MCF 10A (cell line): Measurements from ENCODE around the gene CABP2. TPM values are rescaled to one million over a fixed set of nuclear protein-coding genes. Genes with fewer than 3 reads are reported as not detected.
"Not testable (repeated sequence)": the region's sequence is repeated elsewhere in the genome, so short reads cannot be mapped to it uniquely, and the experiment has no call there.

Source experiments
- BruUV-seq: library from RNA; stranded (reverse); fragments of 400-500 nt; replicated peaks from 2 replicates; lab custom pipeline; 2021; lab: Mats Ljungman, UMichigan
- CTCF ChIA-PET: fragments of 300-600 bp; sonication (Branson Sonifier 250); formaldehyde crosslinking; extraction: SDS; loops from one replicate; lab custom pipeline; 2021; ENCODE audit warnings: antibody characterized with exemption, inconsistent platforms; lab: Yijun Ruan, JAX
- POLR2A ChIA-PET: fragments of 300-600, 350-650 bp; sonication (Branson Sonifier 250); formaldehyde crosslinking; extraction: SDS; loops from one replicate; lab custom pipeline; 2020; ENCODE audit warnings: antibody characterized with exemption, inconsistent platforms; lab: Yijun Ruan, JAX
- DNase-seq: peaks from one replicate; pipeline ENCODE4 v3.0.0-alpha.2; 2018; ENCODE audit not compliant: unreplicated experiment
- H3K27ac Mint-ChIP-seq: one replicate; pipeline ENCODE4 v1.8.0; 2022; ENCODE audit warnings: mild to moderate bottlenecking, low read depth, mixed read lengths; ENCODE audit not compliant: unreplicated experiment
- H3K27me3 Mint-ChIP-seq: one replicate; pipeline ENCODE4 v1.8.0; 2022; ENCODE audit warnings: mixed read lengths; ENCODE audit not compliant: insufficient read depth, unreplicated experiment
- H3K36me3 Mint-ChIP-seq: one replicate; pipeline ENCODE4 v1.8.0; 2022; ENCODE audit warnings: mild to moderate bottlenecking, moderate library complexity, mixed read lengths; ENCODE audit not compliant: insufficient read depth, unreplicated experiment
- H3K4me1 Mint-ChIP-seq: one replicate; pipeline ENCODE4 v1.8.0; 2022; ENCODE audit warnings: mixed read lengths; ENCODE audit not compliant: insufficient read depth, unreplicated experiment
- H3K4me3 Mint-ChIP-seq: one replicate; pipeline ENCODE4 v1.8.0; 2022; ENCODE audit warnings: mild to moderate bottlenecking, moderate library complexity, mixed read lengths; ENCODE audit not compliant: unreplicated experiment
- H3K9me3 Mint-ChIP-seq: one replicate; pipeline ENCODE4 v1.8.0; 2022; ENCODE audit warnings: mixed read lengths; ENCODE audit not compliant: unreplicated experiment
- intact Hi-C: fragments of 100-400 bp; cut with micrococcal nuclease; formaldehyde crosslinking; loops from 2 replicates; pipeline ENCODE4 v1.14.1; 2022
- total RNA-seq: library from RNA; stranded (reverse); gene quantifications from 2 replicates; pipeline ENCODE4 v1.2.3, GENCODE V29; 2022
- TF ChIP-seq, protein P1 (sequence below): fragments of 200-600 bp; IDR thresholded peaks from one replicate; pipeline ENCODE4 v1.8.0; 2022; ENCODE audit warnings: antibody characterized with exemption, mild to moderate bottlenecking; ENCODE audit not compliant: unreplicated experiment

CABP2 gene
- total RNA-seq, 1 experiment from 2014 or later, result not detected

DNA sequence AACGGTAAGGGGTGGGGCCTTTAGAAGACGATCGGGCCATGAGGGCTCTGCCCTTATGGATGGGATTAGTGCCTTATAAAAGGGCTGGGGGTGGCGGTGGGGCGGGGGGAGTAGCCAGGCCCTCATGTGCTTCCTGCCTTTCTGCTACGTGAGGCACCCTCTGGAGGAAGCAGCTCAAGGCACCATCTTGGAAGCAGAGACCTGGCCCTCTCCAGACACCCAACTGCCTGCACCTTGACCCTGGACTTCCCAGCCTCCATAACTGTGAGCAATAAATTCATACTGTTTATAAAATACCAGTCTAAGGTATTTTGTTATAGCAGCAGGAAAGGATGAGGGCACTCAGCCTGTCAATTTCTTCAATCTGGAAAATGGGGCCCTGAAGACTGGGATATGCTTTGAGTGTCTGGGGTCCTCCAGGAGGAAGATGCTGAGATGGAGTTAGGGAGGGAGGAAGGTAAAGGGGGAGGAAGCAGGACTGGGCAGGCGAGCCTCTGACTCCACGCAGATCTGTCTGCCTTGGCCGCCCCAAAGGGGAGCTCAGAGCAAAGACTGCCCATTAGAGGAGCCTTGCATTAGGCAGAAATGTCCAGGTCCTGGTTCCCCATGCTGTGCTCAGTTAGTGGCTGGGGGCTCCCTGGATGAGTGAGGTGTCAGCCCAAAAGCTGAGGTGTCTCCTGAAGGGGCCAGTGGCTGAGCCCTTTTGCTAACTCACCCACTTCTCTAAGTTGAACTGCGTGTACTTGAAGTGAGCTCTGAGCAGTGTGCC is 5.3 kb downstream of the CABP2 start:
- Mint-ChIP-seq H3K4me3 (no peak overlapping the region), H3K9me3 (no peaks in the 10 kb centered on the region), H3K36me3 (no peaks in the 10 kb centered on the region), H3K27me3 (peaks cover 12% of the 10 kb centered on the region), H3K27ac (no peak overlapping the region), H3K4me1 (no peaks in the 10 kb centered on the region)
- intact Hi-C loops, result no loop called here
- ChIA-PET POLR2A (no interaction called here), CTCF (interaction anchor here (0.7 kb wide), 2 partner anchors 57 to 74 kb away, joined by 3 read pairs; no protein-coding TSS in a partner anchor)
- BruUV-seq, result no TSS peak
- TF ChIP-seq, protein P1, sequence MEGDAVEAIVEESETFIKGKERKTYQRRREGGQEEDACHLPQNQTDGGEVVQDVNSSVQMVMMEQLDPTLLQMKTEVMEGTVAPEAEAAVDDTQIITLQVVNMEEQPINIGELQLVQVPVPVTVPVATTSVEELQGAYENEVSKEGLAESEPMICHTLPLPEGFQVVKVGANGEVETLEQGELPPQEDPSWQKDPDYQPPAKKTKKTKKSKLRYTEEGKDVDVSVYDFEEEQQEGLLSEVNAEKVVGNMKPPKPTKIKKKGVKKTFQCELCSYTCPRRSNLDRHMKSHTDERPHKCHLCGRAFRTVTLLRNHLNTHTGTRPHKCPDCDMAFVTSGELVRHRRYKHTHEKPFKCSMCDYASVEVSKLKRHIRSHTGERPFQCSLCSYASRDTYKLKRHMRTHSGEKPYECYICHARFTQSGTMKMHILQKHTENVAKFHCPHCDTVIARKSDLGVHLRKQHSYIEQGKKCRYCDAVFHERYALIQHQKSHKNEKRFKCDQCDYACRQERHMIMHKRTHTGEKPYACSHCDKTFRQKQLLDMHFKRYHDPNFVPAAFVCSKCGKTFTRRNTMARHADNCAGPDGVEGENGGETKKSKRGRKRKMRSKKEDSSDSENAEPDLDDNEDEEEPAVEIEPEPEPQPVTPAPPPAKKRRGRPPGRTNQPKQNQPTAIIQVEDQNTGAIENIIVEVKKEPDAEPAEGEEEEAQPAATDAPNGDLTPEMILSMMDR, result no peak
- DNase-seq, result no peak

DNA sequence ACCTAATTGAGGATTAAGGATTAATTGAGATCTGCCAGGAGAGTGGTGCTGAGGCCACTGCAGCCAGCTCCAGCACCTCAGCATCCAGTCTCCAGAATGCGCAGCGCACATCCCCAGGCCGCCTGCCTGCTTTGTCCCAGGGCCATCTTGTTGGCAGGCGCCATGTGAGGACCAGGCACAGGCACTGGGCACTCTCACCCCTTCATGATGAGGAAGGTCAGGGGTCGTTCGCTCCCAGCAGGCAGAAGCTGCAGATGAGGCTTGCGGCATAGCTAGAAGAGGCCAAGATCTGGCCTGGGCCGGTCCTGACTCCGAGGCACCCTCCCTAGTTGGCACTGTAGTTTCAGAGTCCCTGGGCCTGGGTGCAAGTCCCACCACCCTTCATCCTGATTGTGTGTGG is 6.4 kb downstream of the CABP2 start:
- BruUV-seq, result no TSS peak
- DNase-seq, result no peak
- no peaks in the 10 kb centered on the region for H3K36me3 Mint-ChIP-seq
- ChIA-PET POLR2A (interaction anchor here (1.2 kb wide), 1 partner anchor 12 kb away, joined by 3 read pairs; no protein-coding TSS in a partner anchor), CTCF (no interaction called here)
- intact Hi-C loops, result no loop called here
- no peaks in the 10 kb centered on the region for H3K9me3 Mint-ChIP-seq
- H3K27ac Mint-ChIP-seq, result no peak overlapping the region
- H3K4me1 Mint-ChIP-seq, result no peaks in the 10 kb centered on the region
- peaks cover 12% of the 10 kb centered on the region for H3K27me3 Mint-ChIP-seq
- TF ChIP-seq, protein P1, result no peak
- H3K4me3 Mint-ChIP-seq, result no peak overlapping the region

DNA sequence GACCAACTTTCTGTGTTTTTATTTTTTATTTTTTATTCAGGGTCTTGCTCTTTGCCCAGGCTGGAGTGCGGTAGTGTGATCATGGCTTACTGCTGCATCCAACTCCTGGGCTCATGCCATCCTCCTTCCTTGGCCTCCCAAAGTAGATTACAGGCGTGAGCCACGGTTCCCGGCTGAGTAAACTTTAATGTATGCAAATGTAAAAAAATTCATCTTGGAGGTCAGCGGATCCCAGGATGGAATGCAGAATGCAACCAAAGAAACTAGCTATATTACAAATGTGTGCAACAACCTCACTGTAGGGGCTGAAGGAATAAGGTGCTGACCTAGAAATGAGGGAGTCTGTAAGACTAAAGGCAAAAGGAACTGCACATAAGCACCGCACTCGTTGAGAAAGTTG is 9.1 kb downstream of the CABP2 start:
- Mint-ChIP-seq H3K9me3 (no peaks in the 10 kb centered on the region), H3K4me3 (no peak overlapping the region), H3K36me3 (no peaks in the 10 kb centered on the region), H3K4me1 (peaks cover 3% of the 10 kb centered on the region), H3K27ac (no peak overlapping the region), H3K27me3 (peaks cover 12% of the 10 kb centered on the region)
- BruUV-seq, result no TSS peak
- intact Hi-C loops, result no loop called here
- DNase-seq, result no peak
- ChIA-PET CTCF (interaction anchor here (0.7 kb wide), 1 partner anchor 204 kb away, joined by 4 read pairs; no protein-coding TSS in a partner anchor), POLR2A (no interaction called here)
- TF ChIP-seq, protein P1, result no peak

DNA sequence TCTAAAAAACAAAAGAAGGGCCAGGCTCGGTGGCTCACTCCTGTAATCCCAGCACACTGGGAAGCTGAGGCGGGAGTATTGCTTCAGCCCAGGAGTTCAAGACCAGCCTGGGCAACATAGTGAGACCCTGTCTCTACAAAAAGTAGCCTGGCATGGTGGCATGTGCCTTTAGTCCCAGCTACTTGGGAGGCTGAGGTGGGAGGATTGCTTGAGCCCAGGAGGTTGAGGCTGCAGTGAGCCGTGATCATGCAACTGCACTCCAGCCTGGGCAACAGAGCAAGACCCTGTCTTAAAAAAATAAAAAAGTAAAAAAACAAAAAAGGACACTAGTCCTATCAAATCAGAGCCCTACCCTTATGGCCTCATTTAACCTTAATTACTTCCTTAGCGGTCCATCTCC is 11.7 kb downstream of the CABP2 start:
- BruUV-seq, CTCF ChIA-PET, H3K36me3 Mint-ChIP-seq, H3K4me1 Mint-ChIP-seq, intact Hi-C loops, H3K9me3 Mint-ChIP-seq, DNase-seq, H3K27ac Mint-ChIP-seq, H3K4me3 Mint-ChIP-seq: not testable (repeated sequence)
- H3K27me3 Mint-ChIP-seq, result peaks cover 12% of the 10 kb centered on the region
- POLR2A ChIA-PET, result interaction anchor here (0.8 kb wide), 1 partner anchor 72 kb away, joined by 8 read pairs; the partner anchor contains the start of gene GSTP1
